GM23338 (cell line): ENCODE results near the gene GNAI3. TPM values are rescaled to one million over a fixed set of nuclear protein-coding genes. Genes with fewer than 3 reads are reported as not detected.

Experiments
- ATAC-seq: fragments of 200-7000 bp; cut with Tn5 transposase; 3 replicates; pipeline ENCODE4 v1.9.1; 2020
- DNase-seq: peaks from one replicate; pipeline ENCODE4 v3.0.0-alpha.2; 2015; ENCODE audit warnings: low spot score
- H2AFZ ChIP-seq: fragments of 200-600 bp; sonication (generic); 2 replicates; pipeline ENCODE4 v1.8.0; 2016; ENCODE audit warnings: antibody characterized with exemption, mild to moderate bottlenecking, moderate library complexity
- H3F3A ChIP-seq: fragments of 200-600 bp; sonication (generic); replicated peaks from 2 replicates; pipeline ENCODE4 v1.8.0; 2017; ENCODE audit warnings: antibody characterized with exemption, mixed run types, low read depth
- H3K27ac ChIP-seq: fragments of 200-600 bp; sonication (generic); 2 replicates; pipeline ENCODE4 v1.6.1; 2016; ENCODE audit warnings: low read depth
- H3K27me3 ChIP-seq: fragments of 200-600 bp; sonication (generic); 2 replicates; pipeline ENCODE4 v1.8.0; 2016; ENCODE audit warnings: mild to moderate bottlenecking, mixed run types, moderate library complexity; ENCODE audit not compliant: insufficient read depth
- H3K36me3 ChIP-seq: fragments of 200-600 bp; sonication (generic); 2 replicates; pipeline ENCODE4 v1.8.0; 2016; ENCODE audit warnings: mild to moderate bottlenecking; ENCODE audit not compliant: insufficient read depth
- H3K4me1 ChIP-seq: fragments of 200-600 bp; sonication (generic); 2 replicates; pipeline ENCODE4 v1.8.0; 2016; ENCODE audit warnings: mild to moderate bottlenecking, moderate library complexity; ENCODE audit not compliant: insufficient read depth
- H3K4me2 ChIP-seq: fragments of 200-600 bp; sonication (generic); 2 replicates; pipeline ENCODE4 v1.7.1; 2017; ENCODE audit warnings: mixed run types
- H3K4me3 ChIP-seq: fragments of 200-600 bp; sonication (generic); 2 replicates; pipeline ENCODE4 v1.6.1; 2016; ENCODE audit warnings: mixed run types
- H3K79me2 ChIP-seq: fragments of 200-600 bp; sonication (generic); replicated peaks from 2 replicates; pipeline ENCODE4 v1.8.0; 2017; ENCODE audit warnings: mild to moderate bottlenecking; ENCODE audit not compliant: insufficient read depth
- H3K9me2 ChIP-seq: fragments of 200-600 bp; sonication (generic); 2 replicates; pipeline ENCODE4 v1.8.0; 2017; ENCODE audit not compliant: insufficient read depth
- H4K20me1 ChIP-seq: fragments of 200-600 bp; sonication (generic); replicated peaks from 2 replicates; pipeline ENCODE4 v1.8.0; 2017; ENCODE audit warnings: mild to moderate bottlenecking; ENCODE audit not compliant: insufficient read depth
- H3K27ac Mint-ChIP-seq: 2 replicates; pipeline ENCODE4 v1.8.0; 2020; ENCODE audit warnings: inconsistent platforms, mild to moderate bottlenecking, moderate library complexity, mixed read lengths
- H3K27me3 Mint-ChIP-seq: 3 replicates; pipeline ENCODE4 v1.8.0; 2022; ENCODE audit warnings: low read depth, mild to moderate bottlenecking, moderate library complexity, mixed read lengths, inconsistent platforms; ENCODE audit not compliant: insufficient read depth, poor library complexity
- H3K36me3 Mint-ChIP-seq: 3 replicates; pipeline ENCODE4 v1.8.0; 2021; ENCODE audit warnings: low read depth, mild to moderate bottlenecking, inconsistent platforms, moderate library complexity, mixed read lengths
- H3K4me1 Mint-ChIP-seq: 3 replicates; pipeline ENCODE4 v1.8.0; 2020; ENCODE audit warnings: mild to moderate bottlenecking, inconsistent platforms, mixed read lengths
- H3K4me3 Mint-ChIP-seq: 3 replicates; pipeline ENCODE4 v1.8.0; 2021; ENCODE audit warnings: moderate library complexity, mild to moderate bottlenecking, inconsistent platforms, mixed read lengths
- H3K9me3 Mint-ChIP-seq: 3 replicates; pipeline ENCODE4 v1.8.0; 2020; ENCODE audit warnings: moderate library complexity, mild to moderate bottlenecking, inconsistent platforms, mixed read lengths
- CREB1 ChIP-seq: fragments of 250-450 bp; sonication (Bioruptor Pico); IDR thresholded peaks from 2 replicates; pipeline ENCODE4 v1.5.0; 2020; ENCODE audit warnings: low read depth, mild to moderate bottlenecking, moderate library complexity
- EZH2 ChIP-seq: fragments of 200-600 bp; sonication (generic); IDR thresholded peaks from one replicate; pipeline ENCODE4 v1.8.0; 2017; ENCODE audit warnings: antibody characterized with exemption, mild to moderate bottlenecking, low read depth; ENCODE audit not compliant: unreplicated experiment
- EZH2phosphoT487 ChIP-seq: fragments of 200-600 bp; sonication (generic); IDR thresholded peaks from one replicate; pipeline ENCODE4 v1.8.1; 2018; ENCODE audit warnings: antibody characterized with exemption; ENCODE audit not compliant: unreplicated experiment
- JUNB ChIP-seq: IDR thresholded peaks from one replicate; pipeline ENCODE4 v1.6.1; 2016; ENCODE audit warnings: antibody characterized with exemption; ENCODE audit not compliant: unreplicated experiment
- ZNF114 ChIP-seq: fragments of 250-450 bp; sonication (Bioruptor Pico); IDR thresholded peaks from 2 replicates; pipeline ENCODE4 v1.5.0; 2020; ENCODE audit warnings: mild to moderate bottlenecking, moderate library complexity
- ZNF331 ChIP-seq: fragments of 250-450 bp; sonication (Bioruptor Pico); IDR thresholded peaks from 2 replicates; pipeline ENCODE4 v1.5.0; 2020; ENCODE audit warnings: low read depth, mild to moderate bottlenecking, moderate library complexity
- polyA plus RNA-seq: library from polyadenylated mRNA; unstranded; fragments of >200 nt; fragmentation: Nextera tagmentation; extraction: Ambion mirVana; gene quantifications from 2 replicates; pipeline ENCODE4 v1.2.1, GENCODE V29; 2016
- total RNA-seq: library from RNA; depleted of rRNA; stranded (reverse); fragments of >200 nt; shearing (Covaris generic); gene quantifications from 2 replicates; pipeline ENCODE4 v1.2.3, GENCODE V29; 2014
- TF ChIP-seq, protein P1 (sequence below): fragments of 250-450 bp; sonication (Bioruptor Pico); IDR thresholded peaks from 2 replicates; pipeline ENCODE4 v1.5.0; 2020; ENCODE audit warnings: mild to moderate bottlenecking, moderate library complexity
- TF ChIP-seq, protein P2 (sequence below): IDR thresholded peaks from one replicate; pipeline ENCODE4 v1.6.1; 2018; ENCODE audit warnings: antibody characterized with exemption; ENCODE audit not compliant: unreplicated experiment
- TF ChIP-seq, protein P3 (sequence below): IDR thresholded peaks from 2 replicates; pipeline ENCODE4 v1.6.1; 2016; ENCODE audit warnings: antibody characterized with exemption
- TF ChIP-seq, protein P4 (sequence below), 2 experiments: fragments of 200-600 bp in 1 of 2; sonication (generic) in 1 of 2; conservative IDR thresholded peaks; 2 replicates each; pipeline versions ENCODE4 v1.5.1 to v1.6.1; 2016 to 2017; ENCODE audit warnings: antibody characterized with exemption in 2 of 2, low read depth in 2 of 2, mild to moderate bottlenecking in 2 of 2, moderate library complexity in 1 of 2

Gene GNAI3
- total and polyA plus RNA-seq, 2 experiments from 2014 or later: 4.5 to 10.2 TPM

DNA sequence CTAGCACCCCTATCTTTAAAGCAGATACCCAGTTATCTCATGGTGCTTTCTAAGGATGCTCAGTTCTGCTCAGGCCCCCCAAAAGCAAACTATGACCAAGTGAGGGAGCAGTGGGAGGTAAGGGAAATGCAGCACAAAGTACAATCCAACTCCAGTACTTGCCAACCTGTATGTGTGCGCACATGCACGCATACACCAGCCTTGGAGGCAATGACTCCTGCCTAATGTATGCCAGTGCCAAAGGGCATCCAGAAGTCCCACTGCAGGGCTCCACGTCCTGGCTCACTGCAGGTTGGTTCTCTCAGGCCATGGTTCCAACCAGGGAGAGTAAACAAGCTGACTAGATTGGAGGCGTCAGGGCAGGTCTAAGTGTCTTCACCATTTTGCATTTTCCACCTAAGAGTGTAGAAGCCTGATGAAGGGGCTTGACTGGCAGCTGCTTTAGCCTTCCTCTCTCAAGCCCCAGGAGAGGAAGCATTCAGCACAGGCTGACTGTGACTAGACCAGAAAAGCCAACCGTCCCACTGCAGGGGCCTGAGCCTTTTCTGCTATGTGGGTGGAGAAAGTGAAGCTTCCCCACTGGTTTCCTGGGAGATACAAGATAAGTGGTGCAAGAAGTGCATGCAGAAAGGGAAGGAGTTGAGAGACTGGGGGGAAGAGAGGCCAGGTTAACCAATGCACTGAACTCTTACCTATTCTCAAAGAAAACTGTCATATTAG is 46.6 kb upstream of the GNAI3 start (continued):
- TF ChIP-seq, protein P1, sequence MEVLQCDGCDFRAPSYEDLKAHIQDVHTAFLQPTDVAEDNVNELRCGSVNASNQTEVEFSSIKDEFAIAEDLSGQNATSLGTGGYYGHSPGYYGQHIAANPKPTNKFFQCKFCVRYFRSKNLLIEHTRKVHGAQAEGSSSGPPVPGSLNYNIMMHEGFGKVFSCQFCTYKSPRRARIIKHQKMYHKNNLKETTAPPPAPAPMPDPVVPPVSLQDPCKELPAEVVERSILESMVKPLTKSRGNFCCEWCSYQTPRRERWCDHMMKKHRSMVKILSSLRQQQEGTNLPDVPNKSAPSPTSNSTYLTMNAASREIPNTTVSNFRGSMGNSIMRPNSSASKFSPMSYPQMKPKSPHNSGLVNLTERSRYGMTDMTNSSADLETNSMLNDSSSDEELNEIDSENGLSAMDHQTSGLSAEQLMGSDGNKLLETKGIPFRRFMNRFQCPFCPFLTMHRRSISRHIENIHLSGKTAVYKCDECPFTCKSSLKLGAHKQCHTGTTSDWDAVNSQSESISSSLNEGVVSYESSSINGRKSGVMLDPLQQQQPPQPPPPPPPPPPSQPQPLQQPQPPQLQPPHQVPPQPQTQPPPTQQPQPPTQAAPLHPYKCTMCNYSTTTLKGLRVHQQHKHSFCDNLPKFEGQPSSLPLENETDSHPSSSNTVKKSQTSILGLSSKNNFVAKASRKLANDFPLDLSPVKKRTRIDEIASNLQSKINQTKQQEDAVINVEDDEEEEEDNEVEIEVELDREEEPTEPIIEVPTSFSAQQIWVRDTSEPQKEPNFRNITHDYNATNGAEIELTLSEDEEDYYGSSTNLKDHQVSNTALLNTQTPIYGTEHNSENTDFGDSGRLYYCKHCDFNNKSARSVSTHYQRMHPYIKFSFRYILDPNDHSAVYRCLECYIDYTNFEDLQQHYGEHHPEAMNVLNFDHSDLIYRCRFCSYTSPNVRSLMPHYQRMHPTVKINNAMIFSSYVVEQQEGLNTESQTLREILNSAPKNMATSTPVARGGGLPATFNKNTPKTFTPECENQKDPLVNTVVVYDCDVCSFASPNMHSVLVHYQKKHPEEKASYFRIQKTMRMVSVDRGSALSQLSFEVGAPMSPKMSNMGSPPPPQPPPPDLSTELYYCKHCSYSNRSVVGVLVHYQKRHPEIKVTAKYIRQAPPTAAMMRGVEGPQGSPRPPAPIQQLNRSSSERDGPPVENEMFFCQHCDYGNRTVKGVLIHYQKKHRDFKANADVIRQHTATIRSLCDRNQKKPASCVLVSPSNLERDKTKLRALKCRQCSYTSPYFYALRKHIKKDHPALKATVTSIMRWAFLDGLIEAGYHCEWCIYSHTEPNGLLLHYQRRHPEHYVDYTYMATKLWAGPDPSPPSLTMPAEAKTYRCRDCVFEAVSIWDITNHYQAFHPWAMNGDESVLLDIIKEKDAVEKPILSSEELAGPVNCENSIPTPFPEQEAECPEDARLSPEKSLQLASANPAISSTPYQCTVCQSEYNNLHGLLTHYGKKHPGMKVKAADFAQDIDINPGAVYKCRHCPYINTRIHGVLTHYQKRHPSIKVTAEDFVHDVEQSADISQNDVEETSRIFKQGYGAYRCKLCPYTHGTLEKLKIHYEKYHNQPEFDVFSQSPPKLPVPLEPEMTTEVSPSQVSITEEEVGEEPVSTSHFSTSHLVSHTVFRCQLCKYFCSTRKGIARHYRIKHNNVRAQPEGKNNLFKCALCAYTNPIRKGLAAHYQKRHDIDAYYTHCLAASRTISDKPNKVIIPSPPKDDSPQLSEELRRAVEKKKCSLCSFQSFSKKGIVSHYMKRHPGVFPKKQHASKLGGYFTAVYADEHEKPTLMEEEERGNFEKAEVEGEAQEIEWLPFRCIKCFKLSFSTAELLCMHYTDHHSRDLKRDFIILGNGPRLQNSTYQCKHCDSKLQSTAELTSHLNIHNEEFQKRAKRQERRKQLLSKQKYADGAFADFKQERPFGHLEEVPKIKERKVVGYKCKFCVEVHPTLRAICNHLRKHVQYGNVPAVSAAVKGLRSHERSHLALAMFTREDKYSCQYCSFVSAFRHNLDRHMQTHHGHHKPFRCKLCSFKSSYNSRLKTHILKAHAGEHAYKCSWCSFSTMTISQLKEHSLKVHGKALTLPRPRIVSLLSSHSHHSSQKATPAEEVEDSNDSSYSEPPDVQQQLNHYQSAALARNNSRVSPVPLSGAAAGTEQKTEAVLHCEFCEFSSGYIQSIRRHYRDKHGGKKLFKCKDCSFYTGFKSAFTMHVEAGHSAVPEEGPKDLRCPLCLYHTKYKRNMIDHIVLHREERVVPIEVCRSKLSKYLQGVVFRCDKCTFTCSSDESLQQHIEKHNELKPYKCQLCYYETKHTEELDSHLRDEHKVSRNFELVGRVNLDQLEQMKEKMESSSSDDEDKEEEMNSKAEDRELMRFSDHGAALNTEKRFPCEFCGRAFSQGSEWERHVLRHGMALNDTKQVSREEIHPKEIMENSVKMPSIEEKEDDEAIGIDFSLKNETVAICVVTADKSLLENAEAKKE (CRISPR knock-in tag): no peak
- TF ChIP-seq CREB1 (CRISPR knock-in tag): no peak
- no peak for TF ChIP-seq ZNF114 (CRISPR knock-in tag)
- no peak for TF ChIP-seq ZNF331

DNA sequence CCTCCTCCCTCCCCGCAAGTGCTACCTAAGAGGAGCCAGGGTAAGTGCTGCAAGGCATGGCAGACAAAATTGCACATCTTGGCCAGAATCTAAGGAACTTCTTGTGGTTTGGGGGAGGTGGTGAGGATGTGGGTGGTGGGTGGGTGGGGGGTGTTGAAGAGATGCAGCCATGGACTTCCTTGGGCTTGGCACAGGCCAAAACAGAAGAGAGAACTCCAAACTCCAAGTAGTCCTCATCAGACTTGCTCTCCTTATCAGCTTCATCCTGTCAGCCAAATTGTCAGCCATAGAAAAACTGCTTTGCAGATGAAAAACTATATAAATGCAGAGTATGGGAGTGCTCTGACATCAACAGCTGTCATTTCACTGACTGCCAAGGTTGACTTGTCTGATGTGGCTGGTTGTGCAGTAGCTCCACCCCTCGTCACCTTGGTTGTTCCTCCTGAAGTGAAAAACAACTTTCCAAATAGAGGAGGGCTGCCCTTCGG is 46.0 kb upstream of the GNAI3 start:
- no peaks in the 10 kb centered on the region for H3K27me3 ChIP-seq
- 0 out of 2 replicates have a peak overlapping the region, but pooled peaks have one; percentile 12 for H3K4me2 ChIP-seq
- H2AFZ ChIP-seq: no peak overlapping the region
- Mint-ChIP-seq H3K36me3 (peaks cover 2% of the 10 kb centered on the region; the same call in 1 of the 3 replicates), H3K9me3 (no peaks in the 10 kb centered on the region), H3K27ac (no peak overlapping the region), H3K27me3 (peaks cover 9% of the 10 kb centered on the region), H3K4me3 (no peak overlapping the region), H3K4me1 (peaks cover 27% of the 10 kb centered on the region)
- no peaks in the 10 kb centered on the region for H4K20me1 ChIP-seq
- H3K9me2 ChIP-seq: no peaks in the 10 kb centered on the region; the same call in 1 of the 2 replicates
- H3K79me2 ChIP-seq: no peaks in the 10 kb centered on the region
- peaks cover 16% of the 10 kb centered on the region for H3K4me1 ChIP-seq
- H3K27ac ChIP-seq: no peak overlapping the region
- no peaks in the 10 kb centered on the region for H3F3A ChIP-seq
- ATAC-seq: no peak
- no peaks in the 10 kb centered on the region for H3K36me3 ChIP-seq
- no peak for DNase-seq
- H3K4me3 ChIP-seq: no peak overlapping the region
- TF ChIP-seq EZH2phosphoT487: no peak
- TF ChIP-seq, protein P2, sequence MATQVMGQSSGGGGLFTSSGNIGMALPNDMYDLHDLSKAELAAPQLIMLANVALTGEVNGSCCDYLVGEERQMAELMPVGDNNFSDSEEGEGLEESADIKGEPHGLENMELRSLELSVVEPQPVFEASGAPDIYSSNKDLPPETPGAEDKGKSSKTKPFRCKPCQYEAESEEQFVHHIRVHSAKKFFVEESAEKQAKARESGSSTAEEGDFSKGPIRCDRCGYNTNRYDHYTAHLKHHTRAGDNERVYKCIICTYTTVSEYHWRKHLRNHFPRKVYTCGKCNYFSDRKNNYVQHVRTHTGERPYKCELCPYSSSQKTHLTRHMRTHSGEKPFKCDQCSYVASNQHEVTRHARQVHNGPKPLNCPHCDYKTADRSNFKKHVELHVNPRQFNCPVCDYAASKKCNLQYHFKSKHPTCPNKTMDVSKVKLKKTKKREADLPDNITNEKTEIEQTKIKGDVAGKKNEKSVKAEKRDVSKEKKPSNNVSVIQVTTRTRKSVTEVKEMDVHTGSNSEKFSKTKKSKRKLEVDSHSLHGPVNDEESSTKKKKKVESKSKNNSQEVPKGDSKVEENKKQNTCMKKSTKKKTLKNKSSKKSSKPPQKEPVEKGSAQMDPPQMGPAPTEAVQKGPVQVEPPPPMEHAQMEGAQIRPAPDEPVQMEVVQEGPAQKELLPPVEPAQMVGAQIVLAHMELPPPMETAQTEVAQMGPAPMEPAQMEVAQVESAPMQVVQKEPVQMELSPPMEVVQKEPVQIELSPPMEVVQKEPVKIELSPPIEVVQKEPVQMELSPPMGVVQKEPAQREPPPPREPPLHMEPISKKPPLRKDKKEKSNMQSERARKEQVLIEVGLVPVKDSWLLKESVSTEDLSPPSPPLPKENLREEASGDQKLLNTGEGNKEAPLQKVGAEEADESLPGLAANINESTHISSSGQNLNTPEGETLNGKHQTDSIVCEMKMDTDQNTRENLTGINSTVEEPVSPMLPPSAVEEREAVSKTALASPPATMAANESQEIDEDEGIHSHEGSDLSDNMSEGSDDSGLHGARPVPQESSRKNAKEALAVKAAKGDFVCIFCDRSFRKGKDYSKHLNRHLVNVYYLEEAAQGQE: no peak
- TF ChIP-seq EZH2: no peak
- TF ChIP-seq, protein P3, sequence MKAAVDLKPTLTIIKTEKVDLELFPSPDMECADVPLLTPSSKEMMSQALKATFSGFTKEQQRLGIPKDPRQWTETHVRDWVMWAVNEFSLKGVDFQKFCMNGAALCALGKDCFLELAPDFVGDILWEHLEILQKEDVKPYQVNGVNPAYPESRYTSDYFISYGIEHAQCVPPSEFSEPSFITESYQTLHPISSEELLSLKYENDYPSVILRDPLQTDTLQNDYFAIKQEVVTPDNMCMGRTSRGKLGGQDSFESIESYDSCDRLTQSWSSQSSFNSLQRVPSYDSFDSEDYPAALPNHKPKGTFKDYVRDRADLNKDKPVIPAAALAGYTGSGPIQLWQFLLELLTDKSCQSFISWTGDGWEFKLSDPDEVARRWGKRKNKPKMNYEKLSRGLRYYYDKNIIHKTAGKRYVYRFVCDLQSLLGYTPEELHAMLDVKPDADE: no peak
- TF ChIP-seq, protein P4, sequence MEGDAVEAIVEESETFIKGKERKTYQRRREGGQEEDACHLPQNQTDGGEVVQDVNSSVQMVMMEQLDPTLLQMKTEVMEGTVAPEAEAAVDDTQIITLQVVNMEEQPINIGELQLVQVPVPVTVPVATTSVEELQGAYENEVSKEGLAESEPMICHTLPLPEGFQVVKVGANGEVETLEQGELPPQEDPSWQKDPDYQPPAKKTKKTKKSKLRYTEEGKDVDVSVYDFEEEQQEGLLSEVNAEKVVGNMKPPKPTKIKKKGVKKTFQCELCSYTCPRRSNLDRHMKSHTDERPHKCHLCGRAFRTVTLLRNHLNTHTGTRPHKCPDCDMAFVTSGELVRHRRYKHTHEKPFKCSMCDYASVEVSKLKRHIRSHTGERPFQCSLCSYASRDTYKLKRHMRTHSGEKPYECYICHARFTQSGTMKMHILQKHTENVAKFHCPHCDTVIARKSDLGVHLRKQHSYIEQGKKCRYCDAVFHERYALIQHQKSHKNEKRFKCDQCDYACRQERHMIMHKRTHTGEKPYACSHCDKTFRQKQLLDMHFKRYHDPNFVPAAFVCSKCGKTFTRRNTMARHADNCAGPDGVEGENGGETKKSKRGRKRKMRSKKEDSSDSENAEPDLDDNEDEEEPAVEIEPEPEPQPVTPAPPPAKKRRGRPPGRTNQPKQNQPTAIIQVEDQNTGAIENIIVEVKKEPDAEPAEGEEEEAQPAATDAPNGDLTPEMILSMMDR (conservative IDR thresholded peaks at IDR 0.05; ENCODE audit: low read depth in 2 of 2): no peak
- TF ChIP-seq JUNB: no peak
- TF ChIP-seq CREB1 (CRISPR knock-in tag): no peak
- no peak for TF ChIP-seq ZNF331
